HG03159 (cell line): ENCODE measurements around the gene DPH3.

Source experiments
- ATAC-seq: cut with Tn5 transposase; IDR thresholded peaks from one replicate; pipeline ENCODE4 v1.9.1; 2021; ENCODE audit warnings: mild to moderate bottlenecking, moderate library complexity; ENCODE audit not compliant: unreplicated experiment

DPH3 gene

GRCh38 chr3:16257309-16257708 lies 7.4 kb downstream of the DPH3 start:
- ATAC-seq = no peak

- no peak for ATAC-seq
Observed at GRCh38 chr3:16255726-16256125, 9.0 kb downstream of the DPH3 start.

- no peak for ATAC-seq
Observed at GRCh38 chr3:16255326-16255725, 9.4 kb downstream of the DPH3 start.

- no peak for ATAC-seq
Observed at GRCh38 chr3:16254916-16255315, 9.8 kb downstream of the DPH3 start.

- ATAC-seq = no peak
Observed at GRCh38 chr3:16253601-16254000, 11.1 kb downstream of the DPH3 start.

GRCh38 chr3:16252988-16253387 lies 11.8 kb downstream of the DPH3 start:
- ATAC-seq = no peak

- no peak for ATAC-seq
Observed at GRCh38 chr3:16252243-16252978, 12.3 kb downstream of the DPH3 start.

- ATAC-seq = no peak
Observed at GRCh38 chr3:16251316-16252085, 13.2 kb downstream of the DPH3 start.

- ATAC-seq = no peak
Observed at GRCh38 chr3:16249886-16250285, 14.9 kb downstream of the DPH3 start.

- ATAC-seq = no peak
Observed at GRCh38 chr3:16249336-16249735, 15.4 kb downstream of the DPH3 start.

GRCh38 chr3:16248556-16248955 lies 16.2 kb downstream of the DPH3 start:
- ATAC-seq = no peak

GRCh38 chr3:16247282-16248061 lies 17.3 kb downstream of the DPH3 start:
- peak; percentile 82 for ATAC-seq

- ATAC-seq = no peak
Observed at GRCh38 chr3:16245609-16246008, 19.1 kb downstream of the DPH3 start.

GRCh38 chr3:16243706-16244490 lies 20.8 kb downstream of the DPH3 start:
- ATAC-seq = no peak

- no peak for ATAC-seq
Observed at GRCh38 chr3:16242177-16242576, 22.6 kb downstream of the DPH3 start.

GRCh38 chr3:16241225-16241624 lies 23.5 kb downstream of the DPH3 start:
- no peak for ATAC-seq

- no peak for ATAC-seq
Observed at GRCh38 chr3:16240229-16241023, 24.3 kb downstream of the DPH3 start.

- ATAC-seq = no peak
Observed at GRCh38 chr3:16239780-16240179, 25.0 kb downstream of the DPH3 start.

GRCh38 chr3:16239086-16239770 lies 25.5 kb downstream of the DPH3 start:
- ATAC-seq = no peak
